ENCODE results near the gene ACOXL.
"Not testable (repeated sequence)": the region's sequence is repeated elsewhere in the genome, so short reads cannot be mapped to it uniquely, and the experiment has no call there.

ACOXL gene

DNA sequence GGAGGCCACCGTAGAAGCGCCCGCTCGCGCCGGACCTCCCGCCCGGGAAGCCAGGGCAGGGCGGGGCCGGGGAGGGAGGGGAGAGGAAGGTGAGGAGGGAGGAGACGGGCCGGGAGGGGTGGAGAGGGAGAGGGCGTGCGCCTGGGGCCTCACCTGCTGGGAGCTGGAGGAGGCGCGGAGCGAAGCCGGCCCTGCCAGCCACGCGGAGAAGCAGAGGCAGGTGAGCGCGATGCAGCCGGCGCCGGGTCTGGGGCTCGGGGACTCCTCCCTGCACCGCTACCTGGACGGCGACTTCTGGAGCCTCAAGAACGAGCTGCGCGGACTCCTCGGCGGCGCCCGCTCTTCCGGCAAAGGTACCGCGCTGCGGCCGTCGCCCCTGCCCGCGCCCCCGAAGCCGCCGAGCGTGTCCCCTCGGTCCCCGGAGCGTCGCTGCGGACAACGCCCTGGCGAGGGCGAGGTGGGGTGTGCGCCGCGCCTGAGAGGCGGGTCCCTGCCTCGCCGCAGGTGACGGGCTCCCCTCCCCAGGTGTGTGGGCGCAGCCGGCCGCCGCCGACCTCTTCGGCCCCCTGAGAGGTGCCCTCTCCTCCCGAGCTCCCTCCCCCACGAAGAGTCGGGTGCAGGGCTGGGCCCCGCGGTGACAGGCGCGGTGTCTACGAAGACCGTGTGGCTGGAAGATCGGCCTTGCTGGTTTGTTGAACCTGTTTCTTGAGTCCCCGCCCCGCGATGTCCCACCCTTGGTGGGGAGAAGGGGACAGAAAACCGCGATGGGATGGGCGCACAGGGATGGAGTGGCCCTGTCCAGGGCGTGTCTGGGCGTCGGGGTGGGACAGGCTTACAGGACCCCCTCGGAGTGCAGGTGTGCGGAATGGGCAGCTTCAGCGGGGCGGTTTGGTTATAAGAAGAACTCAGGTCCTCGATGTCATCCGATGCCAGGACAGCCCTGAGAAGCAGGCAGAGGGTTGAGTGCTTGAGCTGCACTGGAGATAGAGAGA, at the start of gene ACOXL:
TSS of gene ACOXL (plus strand) at position 152 of the 992 bp plus-strand sequence. CDS start 35,817 bp downstream, outside the sequence.
- no peak for DNase-seq

DNA sequence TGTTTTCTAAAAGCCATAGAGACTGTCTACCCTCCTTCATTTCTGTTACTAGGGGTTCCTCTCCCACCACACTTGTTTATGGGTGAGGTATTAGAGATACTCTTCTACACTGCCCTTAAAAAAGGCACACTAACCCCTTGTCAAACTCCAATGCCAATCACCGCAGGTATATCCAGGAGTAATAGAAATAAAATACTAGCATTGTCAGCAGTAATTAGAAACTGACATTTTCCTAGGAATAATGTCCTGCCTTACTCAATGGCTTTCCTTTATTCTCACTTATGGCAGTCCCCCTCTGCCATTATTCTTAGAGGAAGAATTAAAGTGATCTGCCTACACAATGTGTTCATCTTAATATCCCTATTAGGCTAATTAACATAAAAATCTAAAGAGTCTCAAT, 49.5 kb upstream of the ACOXL start:
- no peak for DNase-seq

DNA sequence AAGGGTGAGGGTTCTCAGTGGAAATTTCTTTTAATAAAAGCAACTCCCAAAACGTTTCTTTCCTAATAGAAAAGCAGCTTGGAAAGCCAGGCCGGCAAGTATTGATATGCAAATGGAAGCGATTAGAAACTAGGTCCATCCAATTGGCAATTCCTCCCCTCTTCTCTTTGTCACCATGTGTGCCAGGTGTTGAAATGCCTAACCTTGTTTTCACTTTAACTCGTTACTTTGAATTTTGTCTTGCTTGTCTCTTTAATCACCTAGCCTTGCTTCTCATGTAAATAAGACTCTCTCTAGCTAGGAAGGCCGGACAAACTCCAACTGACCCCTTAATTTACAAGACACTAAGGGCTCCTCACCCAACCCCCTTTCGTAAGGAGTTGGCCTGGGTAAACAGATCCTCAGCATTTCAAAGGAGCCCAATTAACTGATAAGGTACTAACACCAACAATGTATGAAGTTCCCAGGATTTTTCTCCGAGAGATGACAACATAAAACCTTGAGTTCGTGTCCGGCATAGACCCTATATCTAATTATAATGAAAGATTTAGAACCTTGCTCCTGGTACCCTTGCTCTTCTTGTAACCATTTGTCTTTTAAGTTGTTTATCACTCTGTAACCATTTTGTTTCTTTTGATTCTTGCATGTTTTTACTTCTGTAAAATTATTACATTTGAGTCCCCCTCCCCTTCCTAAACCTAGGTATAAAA, 44.4 kb upstream of the ACOXL start:
- not testable (repeated sequence) for DNase-seq

GRCh38 chr2:110688594-110689091, 43.7 kb upstream of the ACOXL start:
- DNase-seq, result no peak

- DNase-seq, result no peak
Observed at GRCh38 chr2:110690083-110690965, 42.0 kb upstream of the ACOXL start.

DNA sequence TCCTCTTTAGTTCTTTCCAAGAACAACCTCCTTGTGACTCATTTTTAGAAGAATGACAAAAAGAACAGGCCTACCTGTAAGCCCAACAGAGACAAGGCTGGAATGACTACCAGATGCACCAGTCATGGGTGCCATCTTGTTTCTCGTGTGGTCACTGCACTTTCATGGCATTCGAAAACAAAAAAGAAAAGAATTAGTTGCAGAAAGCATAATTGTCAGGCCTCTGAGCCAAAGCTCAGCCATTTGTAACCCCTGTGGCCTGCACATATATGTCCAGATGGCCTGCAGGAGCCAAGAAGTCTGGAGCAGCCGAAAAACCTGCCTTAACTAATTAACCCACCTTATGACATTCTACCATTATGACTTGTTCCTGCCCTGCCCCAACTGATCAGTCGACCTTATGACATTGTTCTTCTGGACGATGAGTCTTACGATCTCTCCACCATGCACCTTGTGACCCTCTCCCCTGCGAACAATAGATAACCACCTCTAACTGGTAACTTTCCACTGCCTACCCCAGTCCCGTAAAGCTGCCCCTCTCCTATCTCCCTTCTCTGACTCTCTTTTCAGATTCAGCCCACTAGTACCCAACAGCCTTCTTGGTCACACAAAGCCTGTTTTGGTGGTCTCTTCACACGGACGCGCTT, 40.6 kb upstream of the ACOXL start:
- no peak for DNase-seq

DNA sequence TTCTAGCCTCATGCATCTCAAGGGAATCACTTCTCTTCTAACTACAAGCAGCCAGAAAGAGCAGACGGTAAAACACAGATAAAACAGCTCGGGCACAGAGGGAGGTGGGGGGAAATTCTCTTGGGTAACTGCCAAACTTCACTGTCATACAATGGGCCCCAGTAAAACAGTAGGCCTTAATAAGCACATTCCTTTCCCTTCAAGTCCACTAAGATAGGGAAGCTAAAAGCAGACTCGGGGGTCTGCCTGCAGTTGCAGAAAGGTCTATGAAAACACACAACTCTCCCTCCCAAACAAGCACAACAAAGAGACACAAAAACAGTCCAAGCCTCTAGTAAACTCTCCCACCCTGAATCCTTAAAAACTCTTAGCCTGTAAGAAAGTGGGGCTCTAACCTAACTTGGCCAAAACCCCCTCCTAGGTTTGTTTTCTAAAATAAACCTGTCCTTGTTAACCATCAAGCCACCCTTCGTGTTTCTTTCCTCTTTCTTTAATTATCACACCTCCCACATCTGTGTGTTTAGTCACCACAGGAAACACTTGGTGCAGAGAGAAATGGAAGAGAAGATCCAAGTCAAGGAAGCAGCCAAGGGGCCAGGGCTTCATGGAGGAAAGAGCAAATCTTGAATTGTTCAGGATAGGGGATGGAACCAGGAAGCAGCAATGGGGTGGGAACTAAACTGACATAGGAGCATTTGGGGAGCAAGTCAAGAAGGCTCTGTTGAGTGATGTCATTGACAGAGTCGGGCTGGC, 37.1 kb upstream of the ACOXL start:
- not testable (repeated sequence) for DNase-seq

DNA sequence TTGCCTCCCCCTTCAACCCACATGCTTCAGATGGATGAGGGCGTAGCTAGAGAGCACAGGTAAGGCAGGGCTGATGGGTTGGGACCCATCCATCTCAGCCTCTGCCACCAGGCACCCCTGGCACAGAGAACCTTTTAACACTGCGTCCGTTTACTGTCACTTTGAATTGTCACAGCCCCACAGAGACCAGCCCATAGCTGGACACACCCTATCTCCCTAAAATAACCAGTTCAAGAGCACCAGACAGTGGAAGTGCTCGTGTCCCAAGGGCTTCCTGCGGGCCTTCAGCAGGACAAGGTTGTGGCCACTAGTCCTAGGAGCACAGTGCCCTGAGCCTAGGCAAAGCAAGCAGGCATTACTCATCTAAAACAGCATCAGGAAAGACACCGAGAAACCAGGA, 34.1 kb upstream of the ACOXL start:
- DNase-seq, result not testable (repeated sequence)

- no peak for DNase-seq
Observed at GRCh38 chr2:110702514-110703380, 29.6 kb upstream of the ACOXL start.

GRCh38 chr2:110707386-110707965, 24.9 kb upstream of the ACOXL start:
- DNase-seq, result no peak

GRCh38 chr2:110708455-110708854, 23.9 kb upstream of the ACOXL start:
- DNase-seq, result no peak

- DNase-seq, result no peak
Observed at GRCh38 chr2:110712737-110713136, 19.6 kb upstream of the ACOXL start.

DNA sequence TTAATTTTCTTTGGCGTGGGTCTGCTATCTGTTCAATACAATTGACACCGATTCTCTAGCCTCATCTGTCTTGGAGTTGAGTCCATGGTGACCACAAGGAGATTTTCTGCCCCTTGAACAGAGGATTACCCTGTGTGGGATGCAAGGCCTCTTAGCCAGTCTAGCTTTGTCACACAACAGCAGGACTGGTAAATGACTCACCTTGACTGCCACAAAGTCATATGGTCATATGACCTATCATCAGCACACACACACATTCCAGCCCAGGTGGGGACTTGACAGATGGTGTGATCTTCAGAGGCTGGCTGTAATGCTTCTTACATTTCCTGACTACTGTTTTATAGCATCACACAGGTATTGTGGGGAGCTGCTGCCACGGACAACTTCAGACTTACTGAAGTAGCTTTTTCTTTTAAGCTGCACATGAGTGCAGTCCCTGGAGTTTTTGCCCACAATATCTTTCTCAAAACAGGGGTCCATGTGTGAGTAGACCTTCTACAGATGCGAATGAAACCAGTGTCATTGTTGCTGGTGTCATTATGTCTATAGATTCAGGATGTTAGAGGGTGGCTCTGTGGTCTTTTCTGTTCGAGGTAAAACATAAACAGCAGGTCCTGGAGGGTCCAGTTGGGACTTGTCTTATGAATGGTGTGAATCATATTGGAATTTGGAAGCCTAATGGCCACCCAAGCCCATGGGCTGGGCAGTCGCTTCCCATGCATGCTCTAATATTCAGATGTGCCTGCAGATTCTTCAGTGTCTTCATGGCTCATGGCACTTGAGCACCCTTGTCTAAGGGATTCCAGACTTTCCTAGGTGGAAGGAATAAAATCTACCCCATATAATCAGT, 18.6 kb upstream of the ACOXL start:
- DNase-seq, result no peak

DNA sequence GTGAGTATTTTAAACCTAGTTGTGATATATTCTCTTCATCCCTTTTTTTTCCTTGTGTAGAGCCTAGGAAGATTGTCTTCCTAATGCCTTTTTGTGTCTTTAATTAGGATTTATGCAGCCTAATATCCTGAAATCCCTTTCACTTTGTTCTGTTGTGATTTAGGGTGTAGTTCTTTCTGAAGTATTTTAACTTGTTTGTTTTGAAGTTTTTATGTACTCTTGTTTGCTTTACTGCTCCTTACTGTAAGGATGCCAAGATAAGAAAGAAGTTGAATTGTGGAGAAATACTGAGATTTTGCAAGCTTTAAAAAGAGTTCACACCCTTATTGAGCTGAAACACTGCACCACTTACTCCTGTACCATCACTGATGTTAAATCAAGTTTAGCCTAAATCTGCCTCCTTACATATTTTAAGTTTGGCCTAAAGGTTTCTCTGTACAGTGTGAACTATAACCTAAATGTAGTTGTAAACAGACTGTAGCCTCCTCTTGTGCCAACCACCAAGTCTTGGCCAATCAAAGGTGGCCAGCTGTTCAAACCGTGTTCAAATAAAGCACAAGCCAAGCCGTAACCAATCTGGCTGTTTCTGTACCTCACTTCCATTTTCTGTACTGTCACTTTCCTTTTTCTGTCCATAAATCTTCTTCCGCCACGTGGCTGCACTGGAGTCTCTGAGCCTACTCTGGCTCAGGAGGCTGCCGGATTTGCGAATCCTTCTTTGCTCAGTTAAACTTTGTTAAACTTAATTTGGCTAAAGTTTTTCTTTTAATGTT, 17.7 kb upstream of the ACOXL start:
- DNase-seq, result no peak

DNA sequence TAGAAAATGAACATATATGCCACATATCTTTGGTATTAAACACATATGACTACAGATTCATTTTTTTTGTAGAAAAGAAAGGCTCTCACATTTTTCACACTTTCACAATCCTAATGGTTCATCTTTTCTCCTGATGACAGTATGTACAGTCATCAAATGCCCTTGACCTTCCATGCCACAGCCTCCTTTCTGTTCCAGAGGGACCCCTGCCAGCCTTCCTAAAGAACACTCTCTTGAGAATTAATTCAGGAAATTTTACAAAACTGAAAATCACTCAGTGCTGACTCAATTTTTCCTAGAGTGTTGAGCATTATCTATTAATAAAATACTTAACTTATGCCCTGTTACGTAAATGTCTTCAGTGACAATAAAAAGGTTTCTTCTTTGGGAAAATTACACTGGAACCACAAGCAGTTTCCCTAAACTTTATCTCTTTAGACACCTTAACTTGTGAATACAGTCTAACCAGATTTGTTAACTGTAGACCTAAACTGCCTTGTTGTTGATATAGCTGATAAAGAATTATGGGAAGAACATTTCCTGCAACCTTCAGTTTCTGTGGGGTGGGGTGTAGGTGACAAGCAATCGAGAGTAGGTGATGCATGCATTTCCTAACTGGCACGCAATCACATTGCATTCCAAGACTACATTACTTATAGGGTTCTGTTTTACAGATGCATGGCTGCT, 15.3 kb upstream of the ACOXL start:
- DNase-seq, result no peak

DNA sequence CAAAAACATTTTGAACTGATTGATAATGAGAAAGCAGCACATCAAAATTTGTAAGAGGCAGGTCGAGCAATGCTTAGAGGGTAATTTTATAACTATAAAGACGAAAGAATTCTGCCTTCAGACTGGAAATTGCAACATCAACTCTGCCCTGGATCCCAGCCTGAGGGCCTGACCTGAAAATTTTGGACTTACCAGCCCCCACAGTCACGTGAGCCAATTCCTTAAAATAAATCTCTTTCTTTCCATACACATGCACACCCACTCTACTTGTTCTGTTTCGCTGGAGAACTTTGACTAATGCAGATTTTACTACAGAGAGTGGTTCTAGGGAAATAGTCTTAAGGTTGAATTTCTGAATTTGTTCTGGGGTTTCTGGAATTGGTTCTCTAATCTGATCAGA, 14.6 kb upstream of the ACOXL start:
- DNase-seq, result no peak

- no peak for DNase-seq
Observed at GRCh38 chr2:110718382-110718781, 14.0 kb upstream of the ACOXL start.

DNA sequence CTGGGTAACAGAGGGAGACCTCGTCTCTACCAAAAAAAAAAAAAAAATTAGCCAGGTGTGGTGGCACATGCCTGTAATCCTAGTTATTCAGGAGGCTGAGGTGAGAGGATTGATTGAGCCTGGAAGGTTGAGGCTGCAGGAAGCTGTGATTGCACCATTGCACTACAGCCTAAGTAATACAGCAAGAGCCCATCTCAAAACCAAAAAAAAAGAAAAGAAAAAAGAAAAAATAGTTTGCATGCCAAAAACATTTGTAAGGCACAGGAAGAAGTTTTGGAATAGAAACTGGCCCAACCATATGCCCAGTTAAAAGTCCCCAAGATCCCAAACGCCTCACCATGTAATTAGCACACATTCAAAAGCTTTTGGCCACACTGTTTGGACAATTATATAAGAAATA, 13.4 kb upstream of the ACOXL start:
- DNase-seq, result no peak

All from amniotic stem cell (primary cell).